Large intestine (tissue), 3 donors: ENCODE data around the gene EDRF1. TPM values are rescaled to one million over a fixed set of nuclear protein-coding genes. Genes with fewer than 3 reads are reported as not detected.

Experiments used
- DNase-seq, 2 donors: peaks; one replicate each; pipeline versions ENCODE4 v3.0.0 to v3.0.0-alpha.2; 2013
- H3K27ac ChIP-seq: one replicate; pipeline ENCODE4 v1.5.1; 2013; ENCODE audit warnings: low read length
- H3K27me3 ChIP-seq: 2 replicates; pipeline ENCODE4 v1.6.1; 2013; ENCODE audit warnings: low read length; ENCODE audit not compliant: control insufficient read depth, insufficient read depth
- H3K36me3 ChIP-seq: 2 replicates; pipeline ENCODE4 v1.6.1; 2013; ENCODE audit warnings: low read length; ENCODE audit not compliant: control insufficient read depth, insufficient read depth
- H3K4me1 ChIP-seq: one replicate; pipeline ENCODE4 v1.6.1; 2013; ENCODE audit warnings: low read length; ENCODE audit not compliant: control insufficient read depth, insufficient read depth
- H3K4me3 ChIP-seq: one replicate; pipeline ENCODE4 v1.5.1; 2013; ENCODE audit warnings: low read length
- H3K9me3 ChIP-seq: one replicate; pipeline ENCODE4 v1.6.1; 2013; ENCODE audit warnings: mild to moderate bottlenecking, low read depth, low read length, moderate library complexity; ENCODE audit not compliant: control insufficient read depth
- WGBS: methylation state at CpG from one replicate; pipeline ENCODE4 v1.1.5; 2013; ENCODE audit warnings: low lambda C conversion rate; ENCODE audit not compliant: insufficient coverage; 5-methylcytosine and 5-hydroxymethylcytosine counted together
- polyA plus RNA-seq: library from polyadenylated mRNA; unstranded; fragments of 120-200 nt; gene quantifications from one replicate; pipeline ENCODE4 v1.2.1, GENCODE V29; 2013

Gene EDRF1
- polyA plus RNA-seq, 1 donor = 29.4 TPM

DNA sequence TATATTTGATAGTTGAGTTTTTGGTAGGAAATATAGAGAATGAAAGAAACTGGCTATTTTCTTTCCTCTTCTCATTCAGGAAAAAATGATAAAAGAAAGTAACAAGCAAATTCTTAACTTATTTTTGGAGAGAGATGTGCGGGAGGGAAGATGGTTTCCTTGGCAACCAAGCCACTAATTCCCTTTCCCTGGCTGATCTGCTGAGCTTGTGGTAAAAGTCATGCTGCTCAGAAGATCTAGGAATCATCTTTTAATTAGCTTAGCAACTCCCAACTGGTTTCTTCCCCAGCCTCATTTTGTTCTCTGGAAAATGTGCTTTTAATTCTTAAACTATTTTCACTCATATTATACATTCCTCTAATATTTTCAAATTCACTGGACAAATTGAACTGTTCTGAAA is 91.7 kb downstream of the EDRF1 start:
- Histone ChIP-seq H3K36me3 (peaks cover 67% of the 10 kb centered on the region), H3K9me3 (no peaks in the 10 kb centered on the region)

DNA sequence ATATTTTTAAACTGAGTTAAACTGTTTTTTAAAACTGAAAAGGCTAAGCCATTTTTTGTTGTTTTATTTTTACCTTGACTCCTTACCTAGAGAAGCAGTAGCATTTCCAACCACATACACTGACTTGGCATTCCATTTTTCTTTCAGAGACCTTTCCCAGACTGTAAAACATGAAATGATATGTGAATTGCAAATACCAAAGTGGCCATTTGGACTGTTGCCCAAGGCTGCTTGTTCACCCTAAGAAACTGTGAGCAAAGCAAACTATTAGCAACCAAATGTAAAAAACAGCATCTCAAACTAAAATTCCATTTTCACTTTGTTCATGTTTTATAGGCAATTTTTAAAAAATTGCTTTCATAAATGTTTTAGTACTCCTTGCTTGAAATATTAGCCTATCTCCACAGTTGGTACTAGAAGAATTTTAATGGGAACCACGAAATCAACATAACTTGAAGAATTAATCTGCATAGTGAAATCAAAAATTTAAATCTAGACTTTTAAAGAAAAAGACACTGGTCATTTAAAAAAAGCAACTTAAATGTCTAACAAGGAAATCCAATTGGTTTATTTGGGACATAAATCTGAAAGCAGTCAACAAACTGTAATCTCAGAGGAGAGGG is 92.7 kb downstream of the EDRF1 start:
- Histone ChIP-seq H3K27me3 (no peaks in the 10 kb centered on the region), H3K9me3 (no peaks in the 10 kb centered on the region), H3K36me3 (peaks cover 57% of the 10 kb centered on the region), H3K27ac (no peak overlapping the region), H3K4me1 (no peaks in the 10 kb centered on the region), H3K4me3 (no peak overlapping the region)
- WGBS = no CpG with 5 or more reads among the region's 1 CpG
- no peak for DNase-seq

More for the DNA sequence above, 91.7 kb downstream of the EDRF1 start:
- no peak for DNase-seq
- Histone ChIP-seq H3K27me3 (no peaks in the 10 kb centered on the region), H3K4me3 (no peak overlapping the region), H3K27ac (no peak overlapping the region), H3K4me1 (no peaks in the 10 kb centered on the region)
- no CpG with 5 or more reads among the region's 1 CpG for WGBS

Other genes starting within 250 kb of the EDRF1 start
- gene TEX36, start 36.5 kb upstream of the EDRF1 start, polyA plus RNA-seq = 0.07 TPM
- gene MMP21, start 56.1 kb downstream of the EDRF1 start, polyA plus RNA-seq = 0.28 TPM
- 47.8 TPM for gene UROS, start 103.5 kb downstream of the EDRF1 start, polyA plus RNA-seq
- gene BCCIP, start 103.8 kb downstream of the EDRF1 start, polyA plus RNA-seq = 56.3 TPM
- gene DHX32, start 161.6 kb downstream of the EDRF1 start, polyA plus RNA-seq = 37.2 TPM
- gene FANK1, start 176.9 kb downstream of the EDRF1 start, polyA plus RNA-seq = 5.0 TPM